Vagina (tissue), 2 donors: ENCODE data around the gene C20orf144. TPM values are rescaled to one million over a fixed set of nuclear protein-coding genes. Genes with fewer than 3 reads are reported as not detected.

ENCODE experiments used
- DNase-seq, 2 donors: peaks; one replicate each; pipeline ENCODE4 v3.0.0-alpha.2; 2017; ENCODE audit errors: extremely low spot score in 2 of 2
- H3K27ac ChIP-seq: fragments of 200-600 bp; sonication (generic); one replicate; pipeline ENCODE4 v1.5.1; 2019
- H3K27me3 ChIP-seq: fragments of 200-600 bp; sonication (generic); one replicate; pipeline ENCODE4 v1.5.1; 2019
- H3K36me3 ChIP-seq, 2 donors: fragments of 200-600 bp; sonication (generic); one replicate each; pipeline ENCODE4 v1.5.1; 2017 to 2019
- H3K4me1 ChIP-seq: fragments of 200-600 bp; sonication (generic); one replicate; pipeline ENCODE4 v1.5.1; 2019
- H3K4me3 ChIP-seq, 2 donors: fragments of 200-600 bp; sonication (generic); 1 replicate in 1 of 2; 2 replicates in 1 of 2; pipeline ENCODE4 v1.5.1; 2016 to 2019
- H3K9me3 ChIP-seq: fragments of 200-600 bp; sonication (generic); one replicate; pipeline ENCODE4 v1.5.1; 2019
- POLR2A ChIP-seq, 2 donors: fragments of 450-650 bp; IDR thresholded peaks; one replicate each; pipeline ENCODE4 v1.6.1; 2017; ENCODE audit warnings: antibody characterized with exemption in 2 of 2, mild to moderate bottlenecking in 2 of 2, moderate library complexity in 2 of 2
- POLR2AphosphoS5 ChIP-seq, 2 donors: sonication (generic); formaldehyde crosslinking; IDR thresholded peaks; one replicate each; pipeline ENCODE4 v1.9.0; 2017; ENCODE audit warnings: antibody characterized with exemption in 2 of 2, mild to moderate bottlenecking in 2 of 2, low read depth in 1 of 2; ENCODE audit not compliant: insufficient read depth in 1 of 2
- intact Hi-C: fragments of 100-400 bp; cut with DNase I; formaldehyde crosslinking; loops from one replicate; pipeline ENCODE4 v1.15.1; 2023
- total RNA-seq: library from RNA; depleted of rRNA; stranded (reverse); fragments of >200 nt; gene quantifications from one replicate; pipeline ENCODE4 v1.2.3, GENCODE V29; 2016
- TF ChIP-seq, protein P1 (sequence below), 3 experiments: fragments of 450-650 bp in 2 of 3; fragments of 200-600 bp in 1 of 3; sonication (generic) in 1 of 3; IDR thresholded peaks; one replicate each; pipeline ENCODE4 v1.5.1; 2017 to 2019; ENCODE audit warnings: antibody characterized with exemption in 3 of 3, mild to moderate bottlenecking in 2 of 3, moderate library complexity in 2 of 3

Gene C20orf144
- total RNA-seq, 1 donor from 2014 or later, result not detected

DNA sequence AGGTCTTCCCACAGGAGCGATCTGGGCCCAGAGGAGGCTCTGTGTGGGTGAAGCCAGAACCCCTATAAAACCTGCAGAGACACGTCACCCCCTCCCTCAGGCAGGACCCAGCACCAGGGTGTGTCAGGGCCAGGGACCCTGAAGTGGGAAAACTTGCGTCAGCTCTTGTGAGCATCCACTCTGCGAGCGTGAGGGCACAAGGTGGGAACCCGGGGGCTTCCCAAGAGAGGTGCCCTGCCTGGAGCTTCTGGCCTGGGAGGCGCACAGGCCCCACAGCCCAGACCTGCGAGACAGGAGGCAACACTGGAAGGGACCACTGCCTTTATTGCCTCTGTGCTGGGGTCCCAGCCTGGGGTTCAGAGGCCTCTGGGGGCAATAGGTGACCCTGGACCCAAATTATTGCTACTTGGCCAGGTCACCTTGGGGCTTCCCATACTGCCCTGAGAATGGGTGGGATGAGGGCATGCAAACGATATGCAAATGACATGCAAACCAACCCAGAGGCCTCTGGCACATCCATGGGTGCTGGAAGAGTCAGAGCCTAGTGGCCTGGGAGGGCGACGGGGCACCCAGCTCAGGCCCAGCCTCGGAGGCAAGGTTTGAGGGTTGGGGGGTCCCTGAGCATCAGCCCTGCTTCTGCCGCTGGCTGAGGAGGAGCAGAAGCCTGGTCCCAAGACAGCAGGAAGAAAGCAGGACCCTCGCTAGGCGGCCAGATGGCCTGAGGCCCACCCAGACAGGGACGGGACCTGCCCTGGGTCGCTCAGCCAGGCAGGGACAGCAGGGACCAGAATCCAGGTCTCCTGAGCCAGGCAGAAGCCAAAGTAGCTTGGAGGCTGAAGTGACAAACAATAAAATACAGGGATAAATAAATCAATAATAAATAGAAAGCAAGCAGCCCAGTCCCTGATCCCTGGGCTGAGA lies 5.1 kb upstream of the C20orf144 start:
- Histone ChIP-seq H3K36me3 (peaks cover 0 to 18% of the 10 kb centered on the region in 2 donors), H3K27me3 (no peaks in the 10 kb centered on the region), H3K9me3 (no peaks in the 10 kb centered on the region), H3K4me3 (no peak overlapping the region), H3K27ac (no peak overlapping the region), H3K4me1 (peaks cover 19% of the 10 kb centered on the region)
- TF ChIP-seq, protein P1, sequence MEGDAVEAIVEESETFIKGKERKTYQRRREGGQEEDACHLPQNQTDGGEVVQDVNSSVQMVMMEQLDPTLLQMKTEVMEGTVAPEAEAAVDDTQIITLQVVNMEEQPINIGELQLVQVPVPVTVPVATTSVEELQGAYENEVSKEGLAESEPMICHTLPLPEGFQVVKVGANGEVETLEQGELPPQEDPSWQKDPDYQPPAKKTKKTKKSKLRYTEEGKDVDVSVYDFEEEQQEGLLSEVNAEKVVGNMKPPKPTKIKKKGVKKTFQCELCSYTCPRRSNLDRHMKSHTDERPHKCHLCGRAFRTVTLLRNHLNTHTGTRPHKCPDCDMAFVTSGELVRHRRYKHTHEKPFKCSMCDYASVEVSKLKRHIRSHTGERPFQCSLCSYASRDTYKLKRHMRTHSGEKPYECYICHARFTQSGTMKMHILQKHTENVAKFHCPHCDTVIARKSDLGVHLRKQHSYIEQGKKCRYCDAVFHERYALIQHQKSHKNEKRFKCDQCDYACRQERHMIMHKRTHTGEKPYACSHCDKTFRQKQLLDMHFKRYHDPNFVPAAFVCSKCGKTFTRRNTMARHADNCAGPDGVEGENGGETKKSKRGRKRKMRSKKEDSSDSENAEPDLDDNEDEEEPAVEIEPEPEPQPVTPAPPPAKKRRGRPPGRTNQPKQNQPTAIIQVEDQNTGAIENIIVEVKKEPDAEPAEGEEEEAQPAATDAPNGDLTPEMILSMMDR (IDR thresholded peaks at IDR 0.05), result no peak
- no peak for DNase-seq
- intact Hi-C loops, result loop anchor here (10.0 kb wide), 1 partner anchor 182 kb away; no protein-coding TSS in a partner anchor

DNA sequence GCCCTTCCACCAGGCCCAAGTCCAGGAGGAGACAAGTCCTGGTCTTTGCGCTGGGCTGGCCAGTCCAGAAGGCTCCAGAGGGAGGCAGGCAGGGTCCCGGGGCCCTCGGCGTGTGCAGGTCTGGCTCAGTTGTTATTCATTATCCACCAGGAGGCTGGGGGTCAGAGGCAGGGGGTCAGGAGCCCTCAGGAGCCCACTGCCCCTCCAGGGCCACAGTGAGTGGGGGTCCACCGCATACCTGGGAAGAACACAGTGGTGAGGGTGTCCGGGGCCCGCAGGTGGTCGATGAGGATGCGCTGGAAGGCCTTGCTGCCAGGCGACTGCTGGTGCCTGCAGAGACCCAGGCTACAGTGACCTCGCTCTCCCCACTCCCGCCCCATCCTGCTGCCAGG lies 4.4 kb upstream of the C20orf144 start:
- Histone ChIP-seq H3K4me3 (no peak overlapping the region), H3K27ac (no peak overlapping the region), H3K9me3 (no peaks in the 10 kb centered on the region), H3K27me3 (no peaks in the 10 kb centered on the region), H3K36me3 (peaks cover 0 to 18% of the 10 kb centered on the region in 2 donors), H3K4me1 (peaks cover 25% of the 10 kb centered on the region)
- TF ChIP-seq, protein P1 (IDR thresholded peaks at IDR 0.05), result no peak
- TF ChIP-seq POLR2A (IDR thresholded peaks at IDR 0.05), result no peak
- no peak for TF ChIP-seq POLR2AphosphoS5 (IDR thresholded peaks at IDR 0.05; ENCODE audit: insufficient read depth in 1 of 2, low read depth in 1 of 2)
- intact Hi-C loops, result loop anchor here (10.0 kb wide), 1 partner anchor 183 kb away; no protein-coding TSS in a partner anchor
- no peak for DNase-seq

DNA sequence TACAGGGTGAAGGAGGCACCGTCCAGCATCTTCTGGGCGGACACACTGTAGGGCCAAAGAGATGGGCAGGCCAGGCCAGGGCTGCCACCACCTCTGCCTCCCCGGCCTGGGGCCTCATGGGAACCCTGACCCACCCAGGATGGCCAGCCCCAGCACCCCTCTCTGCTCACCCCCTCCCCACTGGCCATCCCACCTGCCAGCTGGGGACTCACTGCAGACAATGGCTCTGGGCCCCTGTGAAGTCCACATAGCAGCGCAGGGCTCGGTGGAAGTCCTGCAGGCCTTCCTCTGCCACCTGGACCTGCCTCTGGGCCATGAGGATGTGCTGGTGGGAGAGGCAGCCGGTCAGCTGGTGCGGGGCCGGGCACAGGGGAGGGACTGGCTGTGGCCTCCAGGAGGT lies 3.6 kb upstream of the C20orf144 start:
- Histone ChIP-seq H3K27me3 (no peaks in the 10 kb centered on the region), H3K36me3 (peaks cover 0 to 18% of the 10 kb centered on the region in 2 donors), H3K4me3 (no peak overlapping the region), H3K27ac (no peak overlapping the region), H3K4me1 (peaks cover 24% of the 10 kb centered on the region), H3K9me3 (no peaks in the 10 kb centered on the region)
- DNase-seq, result no peak
- intact Hi-C loops, result loop anchor here (10.0 kb wide), 1 partner anchor 184 kb away; no protein-coding TSS in a partner anchor
- TF ChIP-seq, protein P1 (IDR thresholded peaks at IDR 0.05), result no peak
- TF ChIP-seq POLR2A (IDR thresholded peaks at IDR 0.05) (no peak), POLR2AphosphoS5 (IDR thresholded peaks at IDR 0.05; ENCODE audit: insufficient read depth in 1 of 2, low read depth in 1 of 2) (no peak)

DNA sequence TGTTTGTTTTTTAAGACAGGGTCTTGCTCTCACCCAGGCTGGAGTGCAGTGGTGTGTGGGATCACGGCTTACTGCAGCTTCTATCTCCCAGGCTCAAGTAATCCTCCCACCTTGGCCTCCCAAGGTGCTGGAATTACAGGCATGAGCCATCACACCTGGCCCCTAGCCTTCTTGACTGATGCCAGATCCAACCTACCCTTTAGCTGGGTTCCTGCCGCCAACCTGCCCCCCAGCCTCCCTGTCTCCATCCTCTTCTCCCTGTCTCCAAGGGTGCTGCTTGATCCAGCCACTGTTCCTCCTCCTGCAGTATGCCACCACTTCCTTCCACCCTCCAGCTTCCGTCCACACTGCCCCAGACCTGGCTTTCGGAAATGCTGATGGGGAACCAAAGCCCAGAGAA lies 3.2 kb upstream of the C20orf144 start:
- TF ChIP-seq POLR2AphosphoS5 (IDR thresholded peaks at IDR 0.05; ENCODE audit: insufficient read depth in 1 of 2, low read depth in 1 of 2) (no peak), POLR2A (IDR thresholded peaks at IDR 0.05) (no peak)
- TF ChIP-seq, protein P1 (IDR thresholded peaks at IDR 0.05), result no peak
- intact Hi-C loops, result loop anchor here (10.0 kb wide), 1 partner anchor 184 kb away; no protein-coding TSS in a partner anchor
- H3K27ac ChIP-seq, result no peak overlapping the region
- H3K36me3 ChIP-seq, result peaks cover 0 to 18% of the 10 kb centered on the region in 2 donors
- H3K4me3 ChIP-seq, result no peak overlapping the region
- no peaks in the 10 kb centered on the region for H3K27me3 ChIP-seq
- no peaks in the 10 kb centered on the region for H3K9me3 ChIP-seq
- H3K4me1 ChIP-seq, result peaks cover 22% of the 10 kb centered on the region
- no peak for DNase-seq
